AG04449 (cell line): ENCODE measurements around the gene CD79A.

Experiments
- CTCF ChIA-PET: fragments of 350-600 bp; formaldehyde crosslinking; extraction: SDS; loops from one replicate; lab custom pipeline; 2021; ENCODE audit warnings: antibody characterized with exemption; lab: Yijun Ruan, JAX
- POLR2A ChIA-PET: fragments of 400-600, 350-600 bp; formaldehyde crosslinking; extraction: SDS; loops from one replicate; lab custom pipeline; 2020; ENCODE audit warnings: antibody characterized with exemption, inconsistent platforms; lab: Yijun Ruan, JAX
- DNase-seq: peaks from one replicate; pipeline ENCODE4 v3.0.0-alpha.2; 2010; ENCODE audit warnings: low read depth, low spot score
- H3K4me3 ChIP-seq: 2 replicates; pipeline ENCODE4 v1.5.1; 2011; ENCODE audit warnings: low read depth, mild to moderate bottlenecking, control low read depth, low read length
- TF ChIP-seq, protein P1 (sequence below): IDR thresholded peaks from one replicate; pipeline ENCODE4 v1.5.1; 2011; ENCODE audit warnings: mild to moderate bottlenecking, moderate library complexity, low read length, control low read depth, inconsistent platforms; ENCODE audit not compliant: insufficient read depth; ENCODE audit errors: missing control alignments

CD79A gene

DNA sequence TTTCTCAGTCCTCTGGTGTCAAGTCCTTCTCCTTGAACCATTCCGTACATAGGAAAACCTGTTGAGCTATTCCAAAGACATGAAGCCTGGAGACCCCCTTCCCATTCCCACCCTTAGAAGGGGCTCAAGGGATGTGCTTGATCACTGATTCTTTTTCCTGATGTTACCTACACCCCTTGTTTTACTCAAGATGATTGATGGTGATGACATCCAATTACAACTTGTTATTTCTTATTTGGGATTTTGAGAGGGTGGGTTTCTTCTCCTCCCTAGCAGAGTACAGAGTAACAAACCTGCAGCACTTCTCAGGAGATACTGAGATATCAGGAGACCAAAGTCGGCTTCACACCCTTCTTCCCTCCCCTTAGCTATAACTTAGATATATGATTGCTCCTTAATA, 23.7 kb upstream of the CD79A start:
- ChIA-PET POLR2A (no interaction called here), CTCF (interaction anchor here (1.3 kb wide), 1 partner anchor 18 kb away, joined by 3 read pairs; no protein-coding TSS in a partner anchor)
- TF ChIP-seq, protein P1, sequence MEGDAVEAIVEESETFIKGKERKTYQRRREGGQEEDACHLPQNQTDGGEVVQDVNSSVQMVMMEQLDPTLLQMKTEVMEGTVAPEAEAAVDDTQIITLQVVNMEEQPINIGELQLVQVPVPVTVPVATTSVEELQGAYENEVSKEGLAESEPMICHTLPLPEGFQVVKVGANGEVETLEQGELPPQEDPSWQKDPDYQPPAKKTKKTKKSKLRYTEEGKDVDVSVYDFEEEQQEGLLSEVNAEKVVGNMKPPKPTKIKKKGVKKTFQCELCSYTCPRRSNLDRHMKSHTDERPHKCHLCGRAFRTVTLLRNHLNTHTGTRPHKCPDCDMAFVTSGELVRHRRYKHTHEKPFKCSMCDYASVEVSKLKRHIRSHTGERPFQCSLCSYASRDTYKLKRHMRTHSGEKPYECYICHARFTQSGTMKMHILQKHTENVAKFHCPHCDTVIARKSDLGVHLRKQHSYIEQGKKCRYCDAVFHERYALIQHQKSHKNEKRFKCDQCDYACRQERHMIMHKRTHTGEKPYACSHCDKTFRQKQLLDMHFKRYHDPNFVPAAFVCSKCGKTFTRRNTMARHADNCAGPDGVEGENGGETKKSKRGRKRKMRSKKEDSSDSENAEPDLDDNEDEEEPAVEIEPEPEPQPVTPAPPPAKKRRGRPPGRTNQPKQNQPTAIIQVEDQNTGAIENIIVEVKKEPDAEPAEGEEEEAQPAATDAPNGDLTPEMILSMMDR, result no peak
- no peak overlapping the region for H3K4me3 ChIP-seq
- no peak for DNase-seq

DNA sequence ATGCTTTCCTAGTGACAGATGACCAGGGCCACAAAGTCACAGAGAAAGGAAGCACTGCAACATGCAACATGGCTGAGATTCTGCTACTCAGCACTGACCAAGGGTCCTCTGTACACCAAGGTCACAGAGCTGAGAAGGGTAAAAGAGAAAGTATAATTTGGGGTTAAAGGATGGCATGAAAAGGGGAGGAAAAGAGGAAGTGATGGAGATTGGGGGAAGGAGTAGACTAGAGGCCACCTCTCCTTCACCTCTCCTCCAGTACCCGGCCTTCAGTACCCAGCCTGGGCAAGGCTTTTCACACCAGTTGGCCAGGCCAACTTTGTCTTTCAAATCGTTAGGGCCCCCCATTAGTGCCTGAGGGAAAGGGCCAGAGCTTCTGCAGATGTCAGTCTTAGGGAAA, 23.3 kb upstream of the CD79A start:
- TF ChIP-seq, protein P1, result no peak
- ChIA-PET CTCF (interaction anchor here (1.1 kb wide), 1 partner anchor 18 kb away, joined by 5 read pairs; no protein-coding TSS in a partner anchor), POLR2A (no interaction called here)
- DNase-seq, result no peak
- H3K4me3 ChIP-seq, result no peak overlapping the region

DNA sequence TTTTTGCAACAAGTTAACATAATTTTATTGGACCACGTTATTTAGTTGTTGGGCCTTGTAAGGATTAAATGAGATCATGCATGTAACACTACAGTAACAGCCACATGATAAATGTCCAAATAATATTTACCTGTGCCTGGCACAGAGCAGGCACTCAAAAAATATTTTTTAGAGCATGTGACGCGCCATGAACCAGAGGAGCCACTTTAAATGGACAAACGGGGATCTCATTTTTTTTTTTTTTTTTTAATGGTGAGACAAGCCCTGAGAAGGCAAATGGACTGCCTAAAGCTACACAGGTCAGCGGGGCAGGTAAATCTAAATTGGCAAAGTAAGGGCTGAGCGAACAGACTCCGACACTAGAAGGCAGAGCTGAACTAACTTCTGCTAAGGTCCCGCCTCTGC, 17.9 kb upstream of the CD79A start:
- H3K4me3 ChIP-seq, result peak overlapping the region; percentile 52
- POLR2A ChIA-PET, result interaction anchor here (0.9 to 2.5 kb wide), 7 partner anchors 9 to 100 kb away, joined by 3 to 27 read pairs (median 9); partner anchors contain the start of gene RABAC1
- CTCF ChIA-PET, result interaction anchor here (0.6 to 2.9 kb wide), 10 partner anchors 9 to 99 kb away, joined by 3 to 11 read pairs (median 4); partner anchors contain the start of gene RABAC1
- TF ChIP-seq, protein P1, result no peak
- DNase-seq, result no peak

DNA sequence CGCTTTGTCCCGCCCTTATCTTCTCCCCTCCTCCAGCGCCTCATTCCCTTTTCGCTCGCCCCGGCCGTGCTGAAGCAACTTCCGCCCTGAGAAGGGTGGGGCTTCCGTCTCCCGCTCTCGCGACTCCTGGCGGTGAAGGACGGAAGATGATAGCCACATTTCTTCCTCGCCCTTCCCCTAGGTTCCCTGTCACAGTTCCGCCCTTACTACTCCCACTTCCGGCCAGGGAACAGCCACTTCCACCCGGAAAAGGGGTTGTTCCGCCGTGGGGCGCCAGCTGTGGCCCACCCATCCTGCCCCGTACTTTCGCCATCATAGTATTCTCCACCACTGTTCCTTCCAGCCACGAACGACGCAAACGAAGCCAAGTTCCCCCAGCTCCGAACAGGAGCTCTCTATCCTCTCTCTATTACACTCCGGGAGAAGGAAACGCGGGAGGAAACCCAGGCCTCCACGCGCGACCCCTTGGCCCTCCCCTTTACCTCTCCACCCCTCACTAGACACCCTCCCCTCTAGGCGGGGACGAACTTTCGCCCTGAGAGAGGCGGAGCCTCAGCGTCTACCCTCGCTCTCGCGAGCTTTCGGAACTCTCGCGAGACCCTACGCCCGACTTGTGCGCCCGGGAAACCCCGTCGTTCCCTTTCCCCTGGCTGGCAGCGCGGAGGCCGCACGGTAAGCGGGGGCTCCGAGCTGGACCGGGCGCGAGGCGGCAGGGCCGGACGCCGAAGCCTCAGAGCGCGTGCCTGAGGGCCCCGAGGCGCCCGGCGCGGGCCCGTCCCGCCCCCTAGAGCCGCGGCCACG, 17.3 kb upstream of the CD79A start, which contains the start of gene RPS19:
Gene RPS19 (plus strand): TSS at position 638 of the 801 bp plus-strand sequence. CDS start 520 bp downstream, outside the sequence.
- POLR2A ChIA-PET, result interaction anchor here (0.8 to 2.5 kb wide), 10 partner anchors 9 to 535 kb away, joined by 3 to 27 read pairs (median 6); partner anchors contain the start of gene RABAC1
- peak; percentile 87 for DNase-seq
- CTCF ChIA-PET, result interaction anchor here (0.6 to 2.9 kb wide), 12 partner anchors 9 to 175 kb away, joined by 3 to 11 read pairs (median 4); partner anchors contain the start of gene RABAC1

DNA sequence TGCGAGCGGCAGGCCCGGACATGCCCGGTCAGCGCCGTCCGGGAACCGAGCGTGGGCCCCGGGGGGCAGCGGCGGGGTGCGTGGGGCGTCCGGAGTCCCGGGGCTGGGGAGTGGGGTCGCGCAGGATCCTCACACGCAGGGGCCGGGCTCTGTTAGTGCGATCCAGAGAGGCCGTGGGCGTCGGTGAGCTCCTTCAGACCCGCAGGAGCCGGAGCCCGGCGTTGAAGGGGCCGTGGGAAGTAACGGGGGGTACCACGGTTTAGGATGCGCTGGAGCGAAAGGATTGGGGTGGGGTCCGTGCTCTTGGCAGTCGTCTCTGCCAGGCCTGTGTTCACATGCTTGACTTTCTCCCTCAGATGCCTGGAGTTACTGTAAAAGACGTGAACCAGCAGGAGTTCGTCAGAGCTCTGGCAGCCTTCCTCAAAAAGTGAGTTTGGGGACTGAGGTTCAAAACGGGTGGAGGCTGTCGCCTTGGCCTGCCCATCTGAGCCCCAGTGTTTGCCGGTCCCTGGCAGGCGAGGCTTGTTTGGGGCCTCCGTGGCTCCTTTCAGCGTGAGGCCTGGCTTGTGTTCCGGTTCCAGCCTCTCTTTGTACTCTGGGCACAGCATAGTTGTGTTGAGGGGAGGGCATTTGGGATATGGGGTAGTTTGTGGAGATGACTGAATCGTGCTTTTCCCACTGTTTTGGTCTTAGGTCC, 16.5 kb upstream of the CD79A start:
- CTCF ChIA-PET, result interaction anchor here (1.1 to 2.9 kb wide), 7 partner anchors 8 to 175 kb away, joined by 3 to 11 read pairs (median 5); partner anchors contain the start of gene RABAC1
- DNase-seq, result no peak
- H3K4me3 ChIP-seq, result peak overlapping the region; percentile 98

More for the DNA sequence above, 17.3 kb upstream of the CD79A start, which contains the start of gene RPS19:
- peak within 1 kb of the TSS; percentile 98 for H3K4me3 ChIP-seq
- TF ChIP-seq, protein P1, result peak; percentile 62

More for the DNA sequence above, 16.5 kb upstream of the CD79A start:
- TF ChIP-seq, protein P1, result no peak
- POLR2A ChIA-PET, result interaction anchor here (0.5 to 2.5 kb wide), 13 partner anchors 8 to 535 kb away, joined by 3 to 27 read pairs (median 5); partner anchors contain the start of gene RABAC1
